ENCODE results near the gene OR5AL1.
"Not testable (repeated sequence)": the region's sequence is repeated elsewhere in the genome, so short reads cannot be mapped to it uniquely, and the experiment has no call there.

Gene OR5AL1

GRCh38 chr11:56412396-56412795, at the start of gene OR5AL1:
TSS of gene OR5AL1 (plus strand) at chr11:56412696.
- no peak for DNase-seq

GRCh38 chr11:56375324-56375723, 37.2 kb upstream of the OR5AL1 start, which contains the start of gene OR8U1:
TSS of gene OR8U1 (plus strand) at chr11:56375624. CDS start at chr11:56375624, 0 bp downstream.
- DNase-seq = no peak

- no peak for DNase-seq
Observed at GRCh38 chr11:56380120-56380519, 32.4 kb upstream of the OR5AL1 start.

- DNase-seq = no peak
Observed at GRCh38 chr11:56394381-56394780, 18.1 kb upstream of the OR5AL1 start.

- DNase-seq = no peak
Observed at GRCh38 chr11:56396047-56396446, 16.4 kb upstream of the OR5AL1 start.

DNA sequence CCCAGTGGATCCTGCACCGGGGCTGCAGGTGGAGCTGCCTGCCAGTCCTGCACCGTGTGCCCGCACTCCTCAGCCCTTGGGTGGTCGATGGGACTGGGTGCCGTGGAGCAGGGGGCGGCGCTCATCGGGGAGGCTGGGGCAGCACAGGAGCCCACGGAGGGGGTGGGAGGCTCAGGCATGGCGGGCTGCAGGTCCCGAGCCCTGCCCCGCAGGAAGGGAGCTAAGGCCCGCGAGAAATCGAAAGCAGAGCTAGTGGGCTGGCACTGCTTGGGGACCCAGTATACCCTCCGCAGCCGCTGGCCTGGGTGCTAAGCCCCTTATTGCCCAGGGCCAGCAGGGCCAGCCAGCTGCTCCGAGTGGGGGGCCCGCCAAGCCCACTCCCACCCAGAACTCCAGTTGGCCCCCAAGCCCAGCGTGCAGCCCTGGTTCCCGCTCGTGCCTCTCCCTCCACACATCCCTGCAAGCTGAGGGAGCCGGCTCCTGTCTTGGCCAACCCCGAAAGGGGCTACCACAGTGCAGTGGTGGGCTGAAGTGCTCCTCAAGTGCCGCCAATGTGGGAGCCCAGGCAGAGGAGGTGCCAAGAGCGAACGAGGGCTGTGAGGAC, 10.5 kb upstream of the OR5AL1 start:
- DNase-seq = not testable (repeated sequence)

DNA sequence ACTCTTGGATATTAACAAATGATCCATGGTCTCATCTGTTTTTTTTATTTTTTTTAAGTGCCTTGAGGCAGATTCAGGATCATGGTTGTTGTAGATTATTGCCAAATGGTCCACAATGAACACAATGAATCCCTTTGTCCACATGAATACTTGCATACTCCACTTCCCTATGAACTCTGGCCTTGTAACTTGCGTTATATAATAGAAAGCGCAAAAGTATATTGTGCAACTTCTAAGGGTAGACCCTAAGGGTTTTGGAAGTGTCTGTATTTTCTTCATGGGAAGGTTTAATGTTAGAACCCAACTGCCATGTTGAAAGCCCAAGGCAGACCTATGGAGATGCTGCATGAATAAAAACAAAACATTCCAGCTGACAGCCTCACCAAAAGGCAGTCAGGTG, 8.1 kb upstream of the OR5AL1 start:
- DNase-seq = no peak

DNA sequence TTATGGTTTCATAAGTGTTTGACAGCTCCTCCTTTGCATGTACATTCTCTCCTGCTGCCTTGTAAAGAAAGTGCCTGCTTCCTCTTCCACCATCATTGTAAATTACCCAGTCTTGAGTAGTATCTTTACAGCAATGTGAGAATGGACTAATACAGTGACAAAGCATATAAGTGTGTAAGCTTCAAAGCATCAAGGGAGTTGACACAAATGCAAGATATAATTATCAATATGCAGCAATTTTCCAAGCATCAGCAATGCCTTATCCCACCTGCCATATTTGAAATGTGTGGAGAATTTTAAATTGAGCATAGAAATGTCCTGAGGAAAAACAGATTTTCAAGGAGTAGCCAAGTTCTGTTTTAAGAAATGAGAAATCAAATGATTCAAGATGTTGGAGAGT, 1.7 kb upstream of the OR5AL1 start:
- no peak for DNase-seq

DNA sequence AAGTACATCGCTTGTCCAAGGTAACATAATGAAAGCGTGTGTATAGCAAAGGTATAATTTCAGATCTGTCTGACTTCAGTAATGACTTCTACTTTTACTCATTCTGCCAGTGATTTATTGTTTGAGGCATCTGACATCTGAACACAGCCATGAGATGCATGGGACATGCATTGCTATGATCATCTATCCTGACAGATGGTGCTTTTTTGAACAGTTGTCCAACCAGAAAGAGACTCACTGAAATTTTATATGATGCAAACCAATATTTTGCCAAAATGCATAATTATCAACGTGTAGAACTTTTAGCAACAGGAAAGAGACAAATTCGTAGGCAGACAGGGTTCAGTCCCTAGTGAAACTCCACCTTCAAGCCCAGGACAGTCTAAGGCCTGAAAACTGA, 41.0 kb downstream of the OR5AL1 start:
- no peak for DNase-seq

DNA sequence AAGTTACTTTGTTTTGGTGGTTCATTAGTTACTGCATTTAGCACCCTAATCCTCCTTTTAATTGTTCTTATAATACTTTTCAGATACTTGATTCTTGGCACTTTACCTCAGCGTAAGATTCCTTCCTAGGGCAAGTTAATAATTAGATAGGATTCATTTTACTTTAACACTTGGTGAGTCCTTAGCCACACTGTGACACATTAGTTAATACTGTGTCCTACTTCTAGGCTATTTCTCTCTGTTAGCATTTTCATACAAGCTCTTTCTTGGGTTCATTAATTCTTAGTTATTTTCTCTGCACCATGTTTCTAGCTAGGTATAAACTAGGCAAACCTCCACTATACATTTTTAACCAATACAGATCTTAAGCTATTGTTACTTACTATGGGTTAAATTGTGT, 44.6 kb downstream of the OR5AL1 start:
- DNase-seq = no peak

Measured in CD4-positive, alpha-beta T cell treated with Interferon gamma for 1 hour (primary cell).